Pericardium fibroblast (primary cell): ENCODE results near the gene KCTD14. TPM values are rescaled to one million over a fixed set of nuclear protein-coding genes. Genes with fewer than 3 reads are reported as not detected.

ENCODE experiments used
- total RNA-seq: library from RNA; depleted of rRNA; stranded (reverse); fragments of >200 nt; gene quantifications from 2 replicates; pipeline ENCODE4 v1.2.3, GENCODE V29; 2015

Gene KCTD14
- total RNA-seq = 0.26 and 2.6 TPM in 2 replicates

GRCh38 chr11:78022397-78023396 lies at the start of gene KCTD14:
KCTD14 (minus strand) TSS chr11:78023276; CDS start chr11:78023249, 27 bp downstream.

GRCh38 chr11:78063440-78064181 lies 40.5 kb upstream of the KCTD14 start, which contains the start of gene THRSP:
THRSP (plus strand) TSS chr11:78063861; CDS start chr11:78063882, 21 bp downstream.

GRCh38 chr11:77994434-77995362 lies 28.4 kb downstream of the KCTD14 start, which contains the start of gene INTS4:
INTS4 (minus strand) TSS chr11:77994668; CDS start chr11:77994643, 25 bp downstream.

Other genes starting within 250 kb of the KCTD14 start
- 23.5 and 28.4 TPM in 2 replicates for gene RSF1, start 202.6 kb downstream of the KCTD14 start, total RNA-seq
- gene AAMDC, start 202.1 kb downstream of the KCTD14 start, total RNA-seq = 32.5 and 74.8 TPM in 2 replicates
- gene INTS4, start 28.6 kb downstream of the KCTD14 start, total RNA-seq = 15.1 and 16.5 TPM in 2 replicates
- gene THRSP, start 40.6 kb upstream of the KCTD14 start, total RNA-seq = not detected in 2 replicates
- gene NDUFC2, start 56.6 kb upstream of the KCTD14 start, total RNA-seq = 84.8 and 120 TPM in 2 replicates
- 24.8 and 26.5 TPM in 2 replicates for gene ALG8, start 116.3 kb upstream of the KCTD14 start, total RNA-seq
- 10.6 and 15.2 TPM in 2 replicates for gene KCTD21, start 165.3 kb upstream of the KCTD14 start, total RNA-seq
- gene USP35, start 165.6 kb upstream of the KCTD14 start, total RNA-seq = 7.1 and 8.5 TPM in 2 replicates